CD4-positive, alpha-beta memory T cell (primary cell): ENCODE data around the gene NUCB2. TPM values are rescaled to one million over a fixed set of nuclear protein-coding genes. Genes with fewer than 3 reads are reported as not detected.

ENCODE experiments used
- CTCF ChIA-PET: fragments of 350-600 bp; sonication (Branson Sonifier 250); formaldehyde crosslinking; loops from one replicate; lab custom pipeline; 2021; ENCODE audit warnings: inconsistent platforms; ENCODE audit not compliant: partially characterized antibody; lab: Charles Lee
- POLR2A ChIA-PET: fragments of 350-600 bp; sonication (Branson Sonifier 250); formaldehyde crosslinking; loops from one replicate; lab custom pipeline; 2021; ENCODE audit not compliant: partially characterized antibody; lab: Charles Lee
- DNase-seq, 5 donors: peaks; one replicate each; pipeline versions ENCODE4 v3.0.0 to v3.0.0-alpha.2; 2020 to 2022; ENCODE audit warnings: mixed read lengths in 1 of 5
- H3K27ac ChIP-seq: one replicate; pipeline ENCODE4 v1.7.0; 2013; ENCODE audit warnings: low read depth, low read length
- H3K27me3 ChIP-seq: 2 replicates; pipeline ENCODE4 v1.7.0; 2013; ENCODE audit warnings: mild to moderate bottlenecking, low read length, moderate library complexity; ENCODE audit not compliant: insufficient read depth
- H3K36me3 ChIP-seq: 2 replicates; pipeline ENCODE4 v1.7.0; 2013; ENCODE audit warnings: mild to moderate bottlenecking, low read length, moderate library complexity; ENCODE audit not compliant: insufficient read depth
- H3K4me1 ChIP-seq: 2 replicates; pipeline ENCODE4 v1.7.0; 2013; ENCODE audit warnings: mild to moderate bottlenecking, low read length, moderate library complexity; ENCODE audit not compliant: insufficient read depth
- H3K4me3 ChIP-seq, 2 donors: one replicate each; pipeline ENCODE4 v1.7.0; 2013; ENCODE audit warnings: low read length in 2 of 2, mild to moderate bottlenecking in 1 of 2
- H3K9me3 ChIP-seq, 2 donors: one replicate each; pipeline ENCODE4 v1.7.0; 2013; ENCODE audit warnings: low read length in 2 of 2, control low read depth in 1 of 2; ENCODE audit not compliant: control insufficient read depth in 1 of 2
- H3K27ac Mint-ChIP-seq, 7 donors: one replicate each; pipeline ENCODE4 v1.8.0; 2020 to 2021; ENCODE audit warnings: mixed read lengths in 7 of 7, mild to moderate bottlenecking in 6 of 7, inconsistent platforms in 3 of 7, moderate library complexity in 3 of 7
- H3K27me3 Mint-ChIP-seq, 2 donors: one replicate each; pipeline ENCODE4 v1.8.0; 2020 to 2021; ENCODE audit warnings: mixed read lengths in 2 of 2
- H3K36me3 Mint-ChIP-seq, 2 donors: one replicate each; pipeline ENCODE4 v1.8.0; 2020 to 2021; ENCODE audit warnings: mixed read lengths in 2 of 2, inconsistent platforms in 1 of 2, mild to moderate bottlenecking in 1 of 2
- H3K4me1 Mint-ChIP-seq, 4 donors: one replicate each; pipeline ENCODE4 v1.8.0; 2020 to 2021; ENCODE audit warnings: mixed read lengths in 4 of 4, mild to moderate bottlenecking in 1 of 4
- H3K4me3 Mint-ChIP-seq, 8 donors: one replicate each; pipeline ENCODE4 v1.8.0; 2020 to 2021; ENCODE audit warnings: mixed read lengths in 8 of 8, mild to moderate bottlenecking in 7 of 8, moderate library complexity in 6 of 8, inconsistent platforms in 3 of 8
- H3K9me3 Mint-ChIP-seq, 8 donors: one replicate each; pipeline ENCODE4 v1.8.0; 2020 to 2021; ENCODE audit warnings: mixed read lengths in 8 of 8, mild to moderate bottlenecking in 5 of 8, inconsistent platforms in 3 of 8, moderate library complexity in 1 of 8
- intact Hi-C: fragments of 100-400 bp; cut with micrococcal nuclease; formaldehyde crosslinking; loops from one replicate; pipeline ENCODE4 v1.15.1; 2023
- polyA plus RNA-seq, 2 donors: library from polyadenylated mRNA; unstranded; fragments of 300-500 nt; fragmentation: Illumina TruSeq; gene quantifications; one replicate each; pipeline ENCODE4 v1.2.3, GENCODE V29; 2021
- total RNA-seq, 2 experiments: library from RNA; stranded (reverse); gene quantifications; one replicate each; pipeline ENCODE4 v1.2.3, GENCODE V29; 2021

The NUCB2 gene
- total and polyA plus RNA-seq, 4 experiments from 2014 or later, result 53.2 to 116 (median 86.2) TPM

DNA sequence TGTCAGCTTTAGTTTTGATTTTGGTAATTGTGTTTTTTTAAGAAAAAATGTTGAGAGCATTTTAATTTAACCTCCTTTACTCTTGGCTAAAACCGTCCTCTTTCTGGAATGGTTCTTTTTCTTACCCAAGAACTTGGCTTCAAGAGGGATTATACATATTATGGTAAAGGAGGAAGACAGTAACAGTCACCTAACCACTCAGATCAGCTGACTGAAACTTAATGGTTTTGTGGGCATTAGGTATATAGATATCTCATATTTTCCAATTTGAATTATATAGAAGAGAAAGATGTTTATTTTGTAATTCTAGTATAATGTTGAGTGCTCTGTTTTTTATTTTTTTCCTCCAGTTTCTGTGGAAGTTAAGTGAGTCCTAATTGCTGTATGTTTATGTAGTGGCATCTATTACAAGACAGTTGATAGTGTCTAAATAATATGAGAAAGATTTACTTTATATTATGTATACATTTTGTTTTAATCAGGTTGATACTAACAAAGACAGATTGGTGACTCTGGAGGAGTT lies 38.4 kb downstream of the NUCB2 start:
- no peak overlapping the region for H3K27ac ChIP-seq
- no peaks in the 10 kb centered on the region for H3K27me3 Mint-ChIP-seq
- H3K27ac Mint-ChIP-seq, result no peak overlapping the region
- ChIA-PET CTCF (interaction anchor here (1.2 kb wide), 1 partner anchor 25 kb away, joined by 3 read pairs; no protein-coding TSS in a partner anchor), POLR2A (no interaction called here)
- H3K9me3 Mint-ChIP-seq, result no peaks in the 10 kb centered on the region
- H3K27me3 ChIP-seq, result no peaks in the 10 kb centered on the region
- H3K4me1 Mint-ChIP-seq, result no peaks in the 10 kb centered on the region
- peaks cover 8% of the 10 kb centered on the region for H3K36me3 ChIP-seq
- DNase-seq, result no peak
- H3K4me3 ChIP-seq, result no peak overlapping the region
- H3K4me3 Mint-ChIP-seq, result no peak overlapping the region
- intact Hi-C loops, result no loop called here
- H3K4me1 ChIP-seq, result no peaks in the 10 kb centered on the region
- no peaks in the 10 kb centered on the region for H3K9me3 ChIP-seq
- peaks cover 21 to 29% of the 10 kb centered on the region in 2 donors for H3K36me3 Mint-ChIP-seq

GRCh38 chr11:17328871-17329494 lies 52.4 kb downstream of the NUCB2 start:
- intact Hi-C loops, result no loop called here
- no peak overlapping the region for H3K27ac ChIP-seq
- H3K9me3 ChIP-seq, result no peaks in the 10 kb centered on the region
- ChIA-PET CTCF (interaction anchor here (1.2 kb wide), 1 partner anchor 56 kb away, joined by 3 read pairs; no protein-coding TSS in a partner anchor), POLR2A (no interaction called here)
- H3K27me3 ChIP-seq, result no peaks in the 10 kb centered on the region
- DNase-seq, result no peak
- Mint-ChIP-seq H3K27ac (peak overlapping the region in 1 of 7 donors; percentile 25), H3K9me3 (no peaks in the 10 kb centered on the region), H3K36me3 (peaks cover 48 to 54% of the 10 kb centered on the region in 2 donors), H3K4me3 (no peak overlapping the region), H3K27me3 (no peaks in the 10 kb centered on the region), H3K4me1 (peaks cover 4 to 10% (median 5%) of the 10 kb centered on the region in 4 donors)
- no peak overlapping the region for H3K4me3 ChIP-seq
- H3K4me1 ChIP-seq, result no peaks in the 10 kb centered on the region
- H3K36me3 ChIP-seq, result peaks cover 5% of the 10 kb centered on the region

- Mint-ChIP-seq H3K4me1 (peaks cover 5 to 11% (median 6%) of the 10 kb centered on the region in 4 donors), H3K4me3 (no peak overlapping the region), H3K27me3 (no peaks in the 10 kb centered on the region), H3K36me3 (peaks cover 36 to 38% of the 10 kb centered on the region in 2 donors), H3K9me3 (no peaks in the 10 kb centered on the region), H3K27ac (peak overlapping the region in 1 of 7 donors; percentile 43)
- Histone ChIP-seq H3K27me3 (no peaks in the 10 kb centered on the region), H3K4me1 (no peaks in the 10 kb centered on the region), H3K27ac (no peak overlapping the region), H3K9me3 (no peaks in the 10 kb centered on the region), H3K36me3 (peaks cover 5% of the 10 kb centered on the region), H3K4me3 (no peak overlapping the region)
- ChIA-PET POLR2A (no interaction called here), CTCF (no interaction called here)
- intact Hi-C loops, result no loop called here
- no peak for DNase-seq
These were observed 55.1 kb downstream of the NUCB2 start for GRCh38 chr11:17331669-17332068.

- no peaks in the 10 kb centered on the region for H3K27me3 Mint-ChIP-seq
- no peaks in the 10 kb centered on the region for H3K9me3 Mint-ChIP-seq
- CTCF ChIA-PET, result interaction anchor here (0.5 kb wide), 1 partner anchor 92 kb away, joined by 3 read pairs; no protein-coding TSS in a partner anchor
- H3K4me3 Mint-ChIP-seq, result no peak overlapping the region
- no peak overlapping the region for H3K27ac ChIP-seq
- intact Hi-C loops, result no loop called here
- peak overlapping the region in 4 of 7 donors; percentile 6 to 56 (median 42) for H3K27ac Mint-ChIP-seq
- peaks cover 22 to 31% of the 10 kb centered on the region in 2 donors for H3K36me3 Mint-ChIP-seq
- H3K4me1 Mint-ChIP-seq, result peaks cover 5 to 11% (median 6%) of the 10 kb centered on the region in 4 donors
- H3K36me3 ChIP-seq, result no peaks in the 10 kb centered on the region
- POLR2A ChIA-PET, result no interaction called here
- no peaks in the 10 kb centered on the region for H3K9me3 ChIP-seq
- peak in 2 of 5 donors; percentile 7 to 8 for DNase-seq
- H3K4me3 ChIP-seq, result no peak overlapping the region
- H3K4me1 ChIP-seq, result no peaks in the 10 kb centered on the region
- H3K27me3 ChIP-seq, result no peaks in the 10 kb centered on the region
These were observed 57.5 kb downstream of the NUCB2 start for GRCh38 chr11:17333799-17334586.

DNA sequence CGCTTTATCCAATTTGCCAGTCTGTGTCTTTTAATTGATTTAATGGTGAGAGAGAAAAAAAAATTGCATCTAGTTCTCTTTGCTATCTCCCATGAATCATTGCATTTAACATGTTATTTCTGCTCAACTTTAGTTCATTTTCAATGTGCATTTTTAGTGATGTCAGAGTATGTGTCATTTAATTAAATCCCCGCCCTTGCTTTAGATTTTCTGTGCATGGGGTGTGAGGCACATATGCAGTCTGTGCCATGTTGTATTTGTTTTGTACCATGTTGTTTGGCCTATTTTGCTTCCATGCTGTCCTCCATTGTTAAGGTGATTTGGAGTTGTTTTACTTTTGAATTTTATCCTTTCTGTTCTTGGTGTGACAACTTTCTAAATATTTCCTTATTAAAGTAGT lies 66.7 kb downstream of the NUCB2 start:
- Mint-ChIP-seq H3K27ac (no peak overlapping the region), H3K27me3 (no peaks in the 10 kb centered on the region), H3K9me3 (no peaks in the 10 kb centered on the region), H3K36me3 (no peaks in the 10 kb centered on the region), H3K4me3 (no peak overlapping the region), H3K4me1 (no peaks in the 10 kb centered on the region)
- Histone ChIP-seq H3K9me3 (no peaks in the 10 kb centered on the region), H3K27me3 (no peaks in the 10 kb centered on the region), H3K4me1 (no peaks in the 10 kb centered on the region), H3K36me3 (no peaks in the 10 kb centered on the region), H3K4me3 (no peak overlapping the region), H3K27ac (no peak overlapping the region)
- ChIA-PET CTCF (no interaction called here), POLR2A (no interaction called here)
- no peak for DNase-seq
- intact Hi-C loops, result no loop called here

DNA sequence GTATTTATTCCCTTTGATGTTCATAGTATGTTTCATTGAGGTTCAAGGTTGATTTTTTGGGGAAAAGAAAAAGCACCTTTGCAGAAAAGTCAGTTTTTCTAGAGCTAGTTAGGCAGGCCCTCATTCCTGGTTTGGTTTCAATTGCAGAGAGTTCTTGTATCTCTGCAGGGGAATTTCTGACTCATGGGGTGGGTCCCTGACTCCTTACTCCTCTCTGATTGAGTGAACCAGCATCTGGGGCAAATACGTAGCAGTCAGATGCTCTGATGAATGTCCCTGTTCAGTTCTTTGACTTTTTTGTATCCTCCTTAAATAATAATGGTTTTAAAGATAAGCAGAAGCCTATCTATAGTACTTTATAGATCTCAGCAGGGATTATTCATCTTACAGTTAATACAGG lies 67.4 kb downstream of the NUCB2 start:
- no peak overlapping the region for H3K4me3 Mint-ChIP-seq
- H3K9me3 ChIP-seq, result no peaks in the 10 kb centered on the region
- H3K27me3 Mint-ChIP-seq, result no peaks in the 10 kb centered on the region
- intact Hi-C loops, result no loop called here
- CTCF ChIA-PET, result no interaction called here
- H3K4me3 ChIP-seq, result no peak overlapping the region
- DNase-seq, result no peak
- no peak overlapping the region for H3K27ac ChIP-seq
- no peak overlapping the region for H3K27ac Mint-ChIP-seq
- H3K36me3 ChIP-seq, result no peaks in the 10 kb centered on the region
- no peaks in the 10 kb centered on the region for H3K36me3 Mint-ChIP-seq
- no peaks in the 10 kb centered on the region for H3K9me3 Mint-ChIP-seq
- no peaks in the 10 kb centered on the region for H3K4me1 ChIP-seq
- no peaks in the 10 kb centered on the region for H3K27me3 ChIP-seq
- POLR2A ChIA-PET, result no interaction called here
- H3K4me1 Mint-ChIP-seq, result no peaks in the 10 kb centered on the region

DNA sequence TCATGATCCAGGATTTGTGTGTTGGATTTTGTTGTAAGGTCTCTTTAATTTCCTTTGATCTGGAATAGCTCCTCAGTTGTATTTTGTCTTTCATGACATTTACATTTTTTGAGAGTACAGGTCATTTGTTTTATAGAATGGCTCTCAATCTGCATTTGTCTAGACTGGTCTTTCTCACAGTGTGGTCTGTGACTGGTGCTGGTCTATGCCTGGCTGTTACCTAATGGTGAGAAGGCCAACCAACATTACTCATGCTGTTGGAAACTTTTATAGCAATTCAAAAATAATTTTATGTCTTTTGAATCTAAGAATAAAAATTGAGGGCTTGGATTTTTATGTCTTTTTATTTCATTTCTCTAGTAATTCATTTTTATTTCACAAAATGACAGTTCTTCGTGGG lies 71.1 kb downstream of the NUCB2 start:
- ChIA-PET CTCF (interaction anchor here (0.7 to 1.3 kb wide), 4 partner anchors 13 to 607 kb away, joined by 3 to 7 read pairs (median 4); no protein-coding TSS in a partner anchor), POLR2A (interaction anchor here (1.0 kb wide), 1 partner anchor 71 kb away, joined by 3 read pairs; the partner anchor contains the start of gene NUCB2)
- Mint-ChIP-seq H3K36me3 (peaks cover 0 to 3% of the 10 kb centered on the region in 2 donors), H3K27ac (no peak overlapping the region), H3K4me3 (no peak overlapping the region), H3K9me3 (no peaks in the 10 kb centered on the region), H3K4me1 (peaks cover 8 to 24% (median 12%) of the 10 kb centered on the region in 4 donors), H3K27me3 (peaks cover 0 to 1% of the 10 kb centered on the region in 2 donors)
- H3K36me3 ChIP-seq, result no peaks in the 10 kb centered on the region
- H3K9me3 ChIP-seq, result no peaks in the 10 kb centered on the region
- H3K27ac ChIP-seq, result no peak overlapping the region
- DNase-seq, result no peak
- H3K4me1 ChIP-seq, result peaks cover 13% of the 10 kb centered on the region
- H3K4me3 ChIP-seq, result no peak overlapping the region
- intact Hi-C loops, result no loop called here
- no peaks in the 10 kb centered on the region for H3K27me3 ChIP-seq
